ENCODE results near the gene PROS1.
"Not testable (repeated sequence)": the region's sequence is repeated elsewhere in the genome, so short reads cannot be mapped to it uniquely, and the experiment has no call there.

Gene PROS1

GRCh38 chr3:93949958-93950357 lies 23.7 kb downstream of the PROS1 start:
- in situ Hi-C loops (cut with MboI; ENCODE audit: low sequenced_read_pairs); H3K27me3 ChIP-seq (ENCODE audit: low read depth): not testable (repeated sequence)

GRCh38 chr3:93937485-93937884 lies 36.2 kb downstream of the PROS1 start:
- in situ Hi-C loops (cut with MboI; ENCODE audit: low sequenced_read_pairs); H3K9me3 ChIP-seq; DNase-seq (ENCODE audit: low spot score in 2 of 2); H3K4me3 ChIP-seq; H3K4me1 ChIP-seq; H3K27me3 ChIP-seq (ENCODE audit: low read depth); H3K36me3 ChIP-seq (replicated peaks): not testable (repeated sequence)

More at GRCh38 chr3:93949958-93950357, 23.7 kb downstream of the PROS1 start:
- H3K36me3 ChIP-seq (replicated peaks); H3K4me3 ChIP-seq; H3K4me1 ChIP-seq; H3K9me3 ChIP-seq: not testable (repeated sequence)
- DNase-seq (ENCODE audit: low spot score in 2 of 2): peak; percentile 6 to 63

GRCh38 chr3:93936549-93936948 lies 37.1 kb downstream of the PROS1 start:
- in situ Hi-C loops (cut with MboI; ENCODE audit: low sequenced_read_pairs): no loop called here
- H3K9me3 ChIP-seq: no peaks in the 10 kb centered on the region

GRCh38 chr3:93934366-93935046 lies 39.2 kb downstream of the PROS1 start:
- Histone ChIP-seq H3K4me3 (no peak overlapping the region), H3K9me3 (no peaks in the 10 kb centered on the region), H3K4me1 (no peaks in the 10 kb centered on the region), H3K27me3 (ENCODE audit: low read depth) (no peaks in the 10 kb centered on the region), H3K36me3 (replicated peaks) (no peaks in the 10 kb centered on the region)
- DNase-seq (ENCODE audit: low spot score in 2 of 2): no peak
- in situ Hi-C loops (cut with MboI; ENCODE audit: low sequenced_read_pairs): no loop called here

More at GRCh38 chr3:93936549-93936948, 37.1 kb downstream of the PROS1 start:
- H3K27me3 ChIP-seq (ENCODE audit: low read depth): no peaks in the 10 kb centered on the region
- H3K4me3 ChIP-seq: no peak overlapping the region
- DNase-seq (ENCODE audit: low spot score in 2 of 2): no peak
- H3K36me3 ChIP-seq (replicated peaks): no peaks in the 10 kb centered on the region
- H3K4me1 ChIP-seq: no peaks in the 10 kb centered on the region

- no peaks in the 10 kb centered on the region for H3K27me3 ChIP-seq (ENCODE audit: low read depth)
- in situ Hi-C loops (cut with MboI; ENCODE audit: low sequenced_read_pairs): no loop called here
- no peak for DNase-seq (ENCODE audit: low spot score in 2 of 2)
Measured at GRCh38 chr3:93931597-93932229, 42.0 kb downstream of the PROS1 start.

GRCh38 chr3:93930041-93930440 lies 43.7 kb downstream of the PROS1 start:
- no peak overlapping the region for H3K4me3 ChIP-seq
- H3K36me3 ChIP-seq (replicated peaks): no peaks in the 10 kb centered on the region
- no peaks in the 10 kb centered on the region for H3K9me3 ChIP-seq
- H3K27me3 ChIP-seq (ENCODE audit: low read depth): no peaks in the 10 kb centered on the region
- in situ Hi-C loops (cut with MboI; ENCODE audit: low sequenced_read_pairs): no loop called here
- no peak for DNase-seq (ENCODE audit: low spot score in 2 of 2)
- H3K4me1 ChIP-seq: no peaks in the 10 kb centered on the region

More at GRCh38 chr3:93931597-93932229, 42.0 kb downstream of the PROS1 start:
- Histone ChIP-seq H3K4me3 (no peak overlapping the region), H3K4me1 (no peaks in the 10 kb centered on the region), H3K36me3 (replicated peaks) (no peaks in the 10 kb centered on the region), H3K9me3 (no peaks in the 10 kb centered on the region)

- H3K36me3 ChIP-seq (replicated peaks): no peaks in the 10 kb centered on the region
- no peak overlapping the region for H3K4me3 ChIP-seq
- no peaks in the 10 kb centered on the region for H3K9me3 ChIP-seq
- no peaks in the 10 kb centered on the region for H3K27me3 ChIP-seq (ENCODE audit: low read depth)
- H3K4me1 ChIP-seq: no peaks in the 10 kb centered on the region; the same call in 1 of the 2 replicates
- no peak for DNase-seq (ENCODE audit: low spot score in 2 of 2)
- in situ Hi-C loops (cut with MboI; ENCODE audit: low sequenced_read_pairs): no loop called here
Measured at GRCh38 chr3:93926789-93927188, 46.9 kb downstream of the PROS1 start.

GRCh38 chr3:93924491-93924890 lies 49.2 kb downstream of the PROS1 start:
- no peak for DNase-seq (ENCODE audit: low spot score in 2 of 2)
- H3K36me3 ChIP-seq (replicated peaks): no peaks in the 10 kb centered on the region
- in situ Hi-C loops (cut with MboI; ENCODE audit: low sequenced_read_pairs): no loop called here
- H3K9me3 ChIP-seq: no peaks in the 10 kb centered on the region
- no peaks in the 10 kb centered on the region; the same call in 1 of the 2 replicates for H3K4me1 ChIP-seq
- no peaks in the 10 kb centered on the region for H3K27me3 ChIP-seq (ENCODE audit: low read depth)
- no peak overlapping the region for H3K4me3 ChIP-seq

- no peaks in the 10 kb centered on the region for H3K27me3 ChIP-seq (ENCODE audit: low read depth)
- no peak for DNase-seq (ENCODE audit: low spot score in 2 of 2)
- no peaks in the 10 kb centered on the region for H3K9me3 ChIP-seq
- in situ Hi-C loops (cut with MboI; ENCODE audit: low sequenced_read_pairs): no loop called here
- H3K36me3 ChIP-seq (replicated peaks): no peaks in the 10 kb centered on the region
- no peaks in the 10 kb centered on the region; the same call in 1 of the 2 replicates for H3K4me1 ChIP-seq
- no peak overlapping the region for H3K4me3 ChIP-seq
Measured at GRCh38 chr3:93923006-93923405, 50.7 kb downstream of the PROS1 start.

GRCh38 chr3:93917546-93918029 lies 56.1 kb downstream of the PROS1 start:
- H3K9me3 ChIP-seq; H3K36me3 ChIP-seq (replicated peaks); H3K4me1 ChIP-seq; H3K4me3 ChIP-seq; DNase-seq (ENCODE audit: low spot score in 2 of 2); H3K27me3 ChIP-seq (ENCODE audit: low read depth); in situ Hi-C loops (cut with MboI; ENCODE audit: low sequenced_read_pairs): not testable (repeated sequence)

GRCh38 chr3:93913623-93914022 lies 60.1 kb downstream of the PROS1 start:
- H3K4me1 ChIP-seq; in situ Hi-C loops (cut with MboI; ENCODE audit: low sequenced_read_pairs); H3K36me3 ChIP-seq (replicated peaks); H3K4me3 ChIP-seq; H3K9me3 ChIP-seq; H3K27me3 ChIP-seq (ENCODE audit: low read depth); DNase-seq (ENCODE audit: low spot score in 2 of 2): not testable (repeated sequence)

GRCh38 chr3:93911206-93911605 lies 62.5 kb downstream of the PROS1 start:
- Histone ChIP-seq H3K9me3 (no peaks in the 10 kb centered on the region), H3K36me3 (replicated peaks) (no peaks in the 10 kb centered on the region), H3K27me3 (ENCODE audit: low read depth) (no peaks in the 10 kb centered on the region), H3K4me3 (no peak overlapping the region), H3K4me1 (no peaks in the 10 kb centered on the region)
- no peak for DNase-seq (ENCODE audit: low spot score in 2 of 2)
- in situ Hi-C loops (cut with MboI; ENCODE audit: low sequenced_read_pairs): no loop called here

- no peaks in the 10 kb centered on the region for H3K9me3 ChIP-seq
- DNase-seq (ENCODE audit: low spot score in 2 of 2): no peak
Measured at GRCh38 chr3:93910097-93910496, 63.6 kb downstream of the PROS1 start.

GRCh38 chr3:93907132-93907531 lies 66.6 kb downstream of the PROS1 start:
- in situ Hi-C loops (cut with MboI; ENCODE audit: low sequenced_read_pairs): no loop called here
- Histone ChIP-seq H3K36me3 (replicated peaks) (no peaks in the 10 kb centered on the region), H3K4me3 (no peak overlapping the region), H3K9me3 (no peaks in the 10 kb centered on the region), H3K27me3 (ENCODE audit: low read depth) (no peaks in the 10 kb centered on the region), H3K4me1 (no peaks in the 10 kb centered on the region)
- no peak for DNase-seq (ENCODE audit: low spot score in 2 of 2)

More at GRCh38 chr3:93910097-93910496, 63.6 kb downstream of the PROS1 start:
- no peaks in the 10 kb centered on the region for H3K4me1 ChIP-seq
- no peak overlapping the region for H3K4me3 ChIP-seq
- in situ Hi-C loops (cut with MboI; ENCODE audit: low sequenced_read_pairs): no loop called here
- H3K27me3 ChIP-seq (ENCODE audit: low read depth): no peaks in the 10 kb centered on the region
- no peaks in the 10 kb centered on the region for H3K36me3 ChIP-seq (replicated peaks)
